Osteocyte (in vitro differentiated cells): ENCODE data around the gene KLRC2. TPM values are rescaled to one million over a fixed set of nuclear protein-coding genes. Genes with fewer than 3 reads are reported as not detected.
"Not testable (repeated sequence)": the region's sequence is repeated elsewhere in the genome, so short reads cannot be mapped to it uniquely, and the experiment has no call there.

Source experiments
- DNase-seq: peaks from one replicate; pipeline ENCODE4 v3.0.0; 2021; ENCODE audit warnings: mixed read lengths; ENCODE audit not compliant: unreplicated experiment; ENCODE audit errors: extremely low spot score
- H3K27ac Mint-ChIP-seq: one replicate; pipeline ENCODE4 v1.8.0; 2021; ENCODE audit warnings: mild to moderate bottlenecking, mixed read lengths; ENCODE audit not compliant: unreplicated experiment
- H3K27me3 Mint-ChIP-seq: one replicate; pipeline ENCODE4 v1.8.0; 2021; ENCODE audit warnings: mixed read lengths; ENCODE audit not compliant: unreplicated experiment
- H3K36me3 Mint-ChIP-seq: one replicate; pipeline ENCODE4 v1.8.0; 2021; ENCODE audit warnings: mixed read lengths; ENCODE audit not compliant: unreplicated experiment
- H3K4me1 Mint-ChIP-seq: one replicate; pipeline ENCODE4 v1.8.0; 2021; ENCODE audit warnings: mixed read lengths; ENCODE audit not compliant: unreplicated experiment
- H3K4me3 Mint-ChIP-seq: one replicate; pipeline ENCODE4 v1.8.0; 2021; ENCODE audit warnings: mild to moderate bottlenecking, moderate library complexity, mixed read lengths; ENCODE audit not compliant: unreplicated experiment
- H3K9me3 Mint-ChIP-seq: one replicate; pipeline ENCODE4 v1.8.0; 2021; ENCODE audit warnings: mixed read lengths; ENCODE audit not compliant: unreplicated experiment
- total RNA-seq: library from RNA; stranded (reverse); gene quantifications from 2 replicates; pipeline ENCODE4 v1.2.1, GENCODE V29; 2021
- TF ChIP-seq, protein P1 (sequence below): fragments of 200-600 bp; sonication (generic); IDR thresholded peaks from 2 replicates; pipeline ENCODE4 v1.5.0; 2021; ENCODE audit warnings: antibody characterized with exemption, mild to moderate bottlenecking, moderate library complexity

Gene KLRC2
- total RNA-seq, 1 donor from 2014 or later = 3.0 TPM

- H3K4me3 Mint-ChIP-seq, H3K27me3 Mint-ChIP-seq, H3K36me3 Mint-ChIP-seq, DNase-seq, H3K4me1 Mint-ChIP-seq, H3K27ac Mint-ChIP-seq, H3K9me3 Mint-ChIP-seq: not testable (repeated sequence)
Observed at GRCh38 chr12:10425938-10426337, 9.9 kb downstream of the KLRC2 start.

- H3K27ac Mint-ChIP-seq, H3K27me3 Mint-ChIP-seq, DNase-seq, H3K36me3 Mint-ChIP-seq, H3K9me3 Mint-ChIP-seq, H3K4me3 Mint-ChIP-seq: not testable (repeated sequence)
- peaks cover 12% of the 10 kb centered on the region for H3K4me1 Mint-ChIP-seq
Observed at GRCh38 chr12:10424260-10424899, 11.4 kb downstream of the KLRC2 start.

DNA sequence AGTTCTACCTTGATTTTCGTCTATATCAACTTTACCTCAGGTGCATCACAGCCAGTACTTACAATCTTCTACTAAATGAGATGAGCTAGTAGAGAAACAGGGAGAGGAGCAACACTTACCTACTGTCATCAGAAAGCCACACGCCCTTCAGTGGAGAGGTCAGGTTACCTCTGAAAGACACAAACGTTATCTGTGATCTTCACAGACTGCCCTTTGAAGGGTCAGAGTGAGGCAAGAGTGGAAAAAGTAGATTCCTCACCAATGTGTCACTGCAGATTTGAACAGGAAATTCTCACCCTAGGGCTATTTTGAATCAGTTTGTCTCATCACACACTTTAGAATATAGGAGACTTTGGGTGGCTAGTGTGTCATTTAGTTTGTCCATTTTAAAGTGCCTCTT, 13.7 kb downstream of the KLRC2 start:
- H3K36me3 Mint-ChIP-seq, DNase-seq, H3K27ac Mint-ChIP-seq, H3K27me3 Mint-ChIP-seq, H3K9me3 Mint-ChIP-seq, H3K4me3 Mint-ChIP-seq: not testable (repeated sequence)
- peaks cover 14% of the 10 kb centered on the region for H3K4me1 Mint-ChIP-seq

- not testable (repeated sequence) for H3K27me3 Mint-ChIP-seq, H3K36me3 Mint-ChIP-seq, H3K9me3 Mint-ChIP-seq, DNase-seq
- peak within 1 kb of the TSS; percentile 77 for H3K4me3 Mint-ChIP-seq
- H3K27ac Mint-ChIP-seq = peak within 1 kb of the TSS; percentile 81
- peaks cover 14% of the 10 kb centered on the region for H3K4me1 Mint-ChIP-seq
Observed at GRCh38 chr12:10420334-10420733, 15.5 kb downstream of the KLRC2 start, which contains the start of gene KLRC3. KLRC3 (minus strand) TSS chr12:10420595; CDS start chr12:10420550, 45 bp downstream.

- H3K4me1 Mint-ChIP-seq = peaks cover 6% of the 10 kb centered on the region
- TF ChIP-seq, protein P1, sequence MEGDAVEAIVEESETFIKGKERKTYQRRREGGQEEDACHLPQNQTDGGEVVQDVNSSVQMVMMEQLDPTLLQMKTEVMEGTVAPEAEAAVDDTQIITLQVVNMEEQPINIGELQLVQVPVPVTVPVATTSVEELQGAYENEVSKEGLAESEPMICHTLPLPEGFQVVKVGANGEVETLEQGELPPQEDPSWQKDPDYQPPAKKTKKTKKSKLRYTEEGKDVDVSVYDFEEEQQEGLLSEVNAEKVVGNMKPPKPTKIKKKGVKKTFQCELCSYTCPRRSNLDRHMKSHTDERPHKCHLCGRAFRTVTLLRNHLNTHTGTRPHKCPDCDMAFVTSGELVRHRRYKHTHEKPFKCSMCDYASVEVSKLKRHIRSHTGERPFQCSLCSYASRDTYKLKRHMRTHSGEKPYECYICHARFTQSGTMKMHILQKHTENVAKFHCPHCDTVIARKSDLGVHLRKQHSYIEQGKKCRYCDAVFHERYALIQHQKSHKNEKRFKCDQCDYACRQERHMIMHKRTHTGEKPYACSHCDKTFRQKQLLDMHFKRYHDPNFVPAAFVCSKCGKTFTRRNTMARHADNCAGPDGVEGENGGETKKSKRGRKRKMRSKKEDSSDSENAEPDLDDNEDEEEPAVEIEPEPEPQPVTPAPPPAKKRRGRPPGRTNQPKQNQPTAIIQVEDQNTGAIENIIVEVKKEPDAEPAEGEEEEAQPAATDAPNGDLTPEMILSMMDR = no peak
- no peak for DNase-seq
- no peaks in the 10 kb centered on the region for H3K27me3 Mint-ChIP-seq
- no peak within 1 kb of the TSS for H3K27ac Mint-ChIP-seq
- H3K36me3 Mint-ChIP-seq = peaks cover 23% of the 10 kb centered on the region
- peaks cover 9% of the 10 kb centered on the region for H3K9me3 Mint-ChIP-seq
- H3K4me3 Mint-ChIP-seq = peak within 1 kb of the TSS; percentile 5
Observed at GRCh38 chr12:10409392-10409791, 26.4 kb downstream of the KLRC2 start, which contains the start of gene KLRC4. KLRC4 (minus strand) TSS chr12:10409757; CDS start chr12:10409575, 182 bp downstream.

GRCh38 chr12:10408842-10409241, 27.0 kb downstream of the KLRC2 start:
- Mint-ChIP-seq H3K27me3 (no peaks in the 10 kb centered on the region), H3K4me3 (no peak overlapping the region), H3K36me3 (peaks cover 20% of the 10 kb centered on the region), H3K9me3 (peaks cover 9% of the 10 kb centered on the region), H3K27ac (no peak overlapping the region), H3K4me1 (peaks cover 6% of the 10 kb centered on the region)
- TF ChIP-seq, protein P1 = no peak
- no peak for DNase-seq

DNA sequence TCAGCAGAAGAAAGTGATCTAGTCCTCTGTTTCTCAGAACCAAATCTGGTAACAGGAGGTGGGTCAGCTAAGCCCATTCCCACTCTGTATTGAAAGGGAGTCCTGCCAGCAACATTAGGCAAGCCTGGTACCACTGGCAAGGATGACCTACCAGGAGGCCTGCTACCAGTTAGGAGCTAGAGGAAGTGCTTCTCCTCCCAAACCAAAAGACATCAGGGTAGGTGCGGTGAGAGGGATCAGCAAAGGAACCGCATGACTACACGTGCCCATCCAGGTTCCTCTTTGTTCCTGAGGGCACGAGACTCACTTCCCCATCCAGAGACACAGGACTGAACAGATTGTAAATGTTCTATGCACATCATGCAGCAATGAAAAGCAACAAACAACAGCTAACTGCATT, 29.1 kb downstream of the KLRC2 start:
- no peak for DNase-seq
- H3K9me3 Mint-ChIP-seq = peaks cover 9% of the 10 kb centered on the region
- no peak overlapping the region for H3K27ac Mint-ChIP-seq
- peaks cover 21% of the 10 kb centered on the region for H3K36me3 Mint-ChIP-seq
- peaks cover 6% of the 10 kb centered on the region for H3K4me1 Mint-ChIP-seq
- TF ChIP-seq, protein P1 = no peak
- H3K27me3 Mint-ChIP-seq = no peaks in the 10 kb centered on the region
- no peak overlapping the region for H3K4me3 Mint-ChIP-seq
